H1 (cell line): ENCODE measurements around the gene CMTM3. TPM values are rescaled to one million over a fixed set of nuclear protein-coding genes. Genes with fewer than 3 reads are reported as not detected.

Experiments
- CTCF ChIA-PET: fragments of 300-600 bp; sonication (Branson Sonifier 250); formaldehyde crosslinking; loops from one replicate; lab custom pipeline; 2021; ENCODE audit not compliant: partially characterized antibody; lab: Charles Lee
- POLR2A ChIA-PET: fragments of 300-600 bp; sonication (Branson Sonifier 250); formaldehyde crosslinking; loops from one replicate; lab custom pipeline; 2021; ENCODE audit warnings: inconsistent platforms; ENCODE audit not compliant: partially characterized antibody; lab: Charles Lee
- DNase-seq, 2 experiments: peaks; one replicate each; pipeline versions ENCODE4 v3.0.0 to v3.0.0-alpha.2; 2010 to 2022; ENCODE audit warnings: low spot score in 2 of 2, low read depth in 1 of 2, mixed read lengths in 1 of 2
- FAIRE-seq: peaks from 2 replicates; lab custom pipeline; 2011; peaks lifted over from hg19 to GRCh38; lab: Jason Lieb, UNC
- H2AFZ ChIP-seq: 2 replicates; pipeline ENCODE4 v1.8.1; 2012; ENCODE audit warnings: low read length, inconsistent platforms
- H2AK5ac ChIP-seq: 2 replicates; pipeline ENCODE4 v1.6.1; 2013; ENCODE audit warnings: low read depth, low read length
- H2BK120ac ChIP-seq: replicated peaks from 2 replicates; pipeline ENCODE3; 2013; ENCODE audit warnings: low read depth, low read length, inconsistent platforms
- H2BK12ac ChIP-seq: 2 replicates; pipeline ENCODE4 v1.6.1; 2013; ENCODE audit warnings: low read depth, low read length
- H2BK15ac ChIP-seq: 2 replicates; pipeline ENCODE4 v1.6.1; 2013; ENCODE audit warnings: low read length
- H2BK20ac ChIP-seq: 2 replicates; pipeline ENCODE4 v1.6.1; 2013; ENCODE audit warnings: low read length
- H2BK5ac ChIP-seq: 2 replicates; pipeline ENCODE4 v1.6.1; 2013; ENCODE audit warnings: low read depth, low read length
- H3K14ac ChIP-seq: 2 replicates; pipeline ENCODE4 v1.6.1; 2013; ENCODE audit warnings: inconsistent platforms; ENCODE audit not compliant: insufficient read length
- H3K18ac ChIP-seq: 2 replicates; pipeline ENCODE4 v1.6.1; 2013; ENCODE audit warnings: low read length; ENCODE audit errors: extremely low read depth
- H3K23ac ChIP-seq: 2 replicates; pipeline ENCODE4 v1.6.1; 2013; ENCODE audit warnings: inconsistent platforms; ENCODE audit not compliant: insufficient read length
- H3K23me2 ChIP-seq: 2 replicates; pipeline ENCODE4 v1.6.1; 2013; ENCODE audit warnings: low read depth, low read length
- H3K27ac ChIP-seq: 2 replicates; pipeline ENCODE4 v1.6.1; 2011; ENCODE audit warnings: low read depth, low read length, inconsistent platforms
- H3K27me3 ChIP-seq, 4 experiments: replicated peaks in 1 of 4; 1 replicate in 1 of 4; 2 replicates in 3 of 4; pipeline versions ENCODE4 v1.6.1 to v1.8.1; 2011 to 2013; ENCODE audit warnings: low read length in 3 of 4, mild to moderate bottlenecking in 3 of 4, inconsistent platforms in 2 of 4, mixed read lengths in 2 of 4, moderate library complexity in 1 of 4; ENCODE audit not compliant: control insufficient read depth in 3 of 4, insufficient read depth in 3 of 4; ENCODE audit errors: extremely low read depth in 1 of 4
- H3K36me3 ChIP-seq, 4 experiments: 2 replicates each; pipeline versions ENCODE4 v1.6.1 to v1.8.1; 2011 to 2013; ENCODE audit warnings: mild to moderate bottlenecking in 4 of 4, low read length in 3 of 4, moderate library complexity in 2 of 4, control low read depth in 1 of 4, inconsistent platforms in 1 of 4; ENCODE audit not compliant: insufficient read depth in 4 of 4, control insufficient read depth in 2 of 4
- H3K4ac ChIP-seq: replicated peaks from 2 replicates; pipeline ENCODE3; 2013; ENCODE audit warnings: low read length, low read depth, mixed read lengths, inconsistent platforms; ENCODE audit not compliant: insufficient read length
- H3K4me1 ChIP-seq, 4 experiments: replicated peaks in 1 of 4; 1 replicate in 1 of 4; 2 replicates in 3 of 4; pipeline versions ENCODE4 v1.6.1 to v1.8.1; 2011 to 2013; ENCODE audit warnings: low read length in 3 of 4, inconsistent platforms in 2 of 4, mixed read lengths in 1 of 4; ENCODE audit not compliant: insufficient read depth in 4 of 4, control insufficient read depth in 3 of 4
- H3K4me2 ChIP-seq, 2 experiments: 2 replicates each; pipeline versions ENCODE4 v1.6.1 to v1.8.1; 2011 to 2013; ENCODE audit warnings: low read depth in 2 of 2, low read length in 2 of 2, control low read depth in 1 of 2, inconsistent platforms in 1 of 2, mild to moderate bottlenecking in 1 of 2; ENCODE audit not compliant: insufficient read depth in 1 of 2
- H3K4me3 ChIP-seq, 4 experiments: fragments of 200-600, 300-600 bp in 1 of 4; sonication (generic), shearing (Covaris generic), sonication (Bioruptor Twin) in 1 of 4; 2 replicates each; pipeline versions ENCODE4 v1.5.1 to v1.8.1; 2011 to 2016; ENCODE audit warnings: low read length in 4 of 4, low read depth in 3 of 4, control low read depth in 2 of 4, inconsistent platforms in 2 of 4, mild to moderate bottlenecking in 2 of 4, mixed read lengths in 1 of 4, moderate library complexity in 1 of 4; ENCODE audit not compliant: insufficient read depth in 2 of 4; ENCODE audit errors: extremely low read depth in 1 of 4
- H3K56ac ChIP-seq: replicated peaks from 2 replicates; pipeline ENCODE3; 2013; ENCODE audit warnings: low read depth, mild to moderate bottlenecking, mixed read lengths, low read length, inconsistent platforms; ENCODE audit not compliant: insufficient read length
- H3K79me1 ChIP-seq: 2 replicates; pipeline ENCODE4 v1.6.1; 2013; ENCODE audit warnings: low read depth, low read length, control low read depth
- H3K79me2 ChIP-seq, 2 experiments: 2 replicates each; pipeline versions ENCODE4 v1.6.1 to v1.8.1; 2012 to 2013; ENCODE audit warnings: low read length in 2 of 2, mild to moderate bottlenecking in 2 of 2, inconsistent platforms in 1 of 2; ENCODE audit not compliant: insufficient read depth in 2 of 2, control insufficient read depth in 1 of 2
- H3K9ac ChIP-seq, 4 experiments: replicated peaks in 1 of 4; 1 replicate in 1 of 4; 2 replicates in 3 of 4; pipeline versions ENCODE4 v1.6.1 to v1.8.1; 2011 to 2013; ENCODE audit warnings: low read depth in 3 of 4, low read length in 3 of 4, control low read depth in 2 of 4, mild to moderate bottlenecking in 2 of 4, moderate library complexity in 2 of 4, inconsistent platforms in 1 of 4; ENCODE audit errors: extremely low read depth in 1 of 4
- H3K9me3 ChIP-seq, 2 experiments: 2 replicates each; pipeline versions ENCODE4 v1.6.1 to v1.8.1; 2012 to 2013; ENCODE audit warnings: mild to moderate bottlenecking in 2 of 2, moderate library complexity in 2 of 2, control low read depth in 1 of 2, inconsistent platforms in 1 of 2, low read depth in 1 of 2, low read length in 1 of 2, mixed read lengths in 1 of 2; ENCODE audit not compliant: insufficient read depth in 2 of 2
- H4K20me1 ChIP-seq, 2 experiments: replicated peaks in 1 of 2; 2 replicates each; pipeline versions ENCODE3 to v1.8.1; 2011 to 2013; ENCODE audit warnings: inconsistent platforms in 2 of 2, low read length in 2 of 2, mild to moderate bottlenecking in 1 of 2; ENCODE audit not compliant: insufficient read depth in 2 of 2, control insufficient read depth in 1 of 2
- H4K5ac ChIP-seq: 2 replicates; pipeline ENCODE4 v1.6.1; 2013; ENCODE audit warnings: low read length, low read depth, mixed read lengths, inconsistent platforms; ENCODE audit not compliant: insufficient read length
- H4K8ac ChIP-seq: 2 replicates; pipeline ENCODE4 v1.8.0; 2013; ENCODE audit warnings: mild to moderate bottlenecking, moderate library complexity, low read length, inconsistent platforms; ENCODE audit not compliant: insufficient read depth; ENCODE audit errors: extremely low read depth
- H4K91ac ChIP-seq: replicated peaks from 2 replicates; pipeline ENCODE3; 2013; ENCODE audit warnings: low read length, mixed read lengths, inconsistent platforms; ENCODE audit not compliant: insufficient read length
- ASH2L ChIP-seq: fragments of 200-600, 300-600 bp; sonication (generic); IDR thresholded peaks from one replicate; pipeline ENCODE4 v1.7.1; 2017; ENCODE audit warnings: low read length
- CTBP2 ChIP-seq: IDR thresholded peaks from 2 replicates; pipeline ENCODE4 v1.7.0; 2011; ENCODE audit warnings: borderline replicate concordance, mild to moderate bottlenecking, moderate library complexity, mixed read lengths, low read length; ENCODE audit not compliant: insufficient read depth, insufficient read length
- HDAC6 ChIP-seq: IDR thresholded peaks from one replicate; pipeline ENCODE4 v1.7.1; 2012; ENCODE audit warnings: low read depth, mild to moderate bottlenecking, inconsistent platforms, low read length, moderate library complexity
- KDM5A ChIP-seq: fragments of 200-600 bp; IDR thresholded peaks from 2 replicates; pipeline ENCODE4 v1.7.1; 2012; ENCODE audit warnings: mild to moderate bottlenecking, low read length, inconsistent platforms, mixed read lengths
- PHF8 ChIP-seq: fragments of 200-600 bp; sonication (generic); conservative IDR thresholded peaks from 2 replicates; pipeline ENCODE4 v1.7.1; 2012; ENCODE audit warnings: low read depth, mild to moderate bottlenecking, inconsistent platforms, low read length, moderate library complexity
- SP2 ChIP-seq: IDR thresholded peaks from 2 replicates; pipeline ENCODE4 v1.6.1; 2012; ENCODE audit warnings: mild to moderate bottlenecking, low read length, inconsistent platforms
- SUZ12 ChIP-seq: fragments of 200-600 bp; sonication (generic); IDR thresholded peaks from 2 replicates; pipeline ENCODE4 v1.6.1; 2012; ENCODE audit warnings: mild to moderate bottlenecking, inconsistent platforms, low read length, moderate library complexity, mixed read lengths
- TAF1 ChIP-seq: IDR thresholded peaks from 2 replicates; pipeline ENCODE4 v1.6.1; 2011; ENCODE audit warnings: mild to moderate bottlenecking, low read depth, low read length
- WGBS, 2 experiments: shearing (Covaris generic) in 1 of 2; methylation state at CpG; one replicate each; pipeline versions ENCODE4 v1.1.6 to v1.1.7; 2013 to 2015; ENCODE audit warnings: low lambda C conversion rate in 2 of 2, mixed read lengths in 2 of 2, inconsistent platforms in 1 of 2, low coverage in 1 of 2, missing lambda C conversion rate in 1 of 2; ENCODE audit not compliant: insufficient replicate concordance in 2 of 2, insufficient coverage in 1 of 2, insufficient read length in 1 of 2; ENCODE audit errors: extremely low coverage in 1 of 2, missing lambda C conversion rate in 1 of 2; 5-methylcytosine and 5-hydroxymethylcytosine counted together
- polyA plus RNA-seq, 7 experiments: library from polyadenylated mRNA; depleted of rRNA in 3 of 7; stranded (reverse) in 5 of 7; unstranded in 2 of 7; fragments of >200 nt in 5 of 7; fragments of 200-250 nt in 2 of 7; gene quantifications; 1 replicate in 5 of 7; 2 replicates in 1 of 7; 4 replicates in 1 of 7; pipeline versions ENCODE4 v1.2.1 to v1.2.3, GENCODE V29; 2011 to 2013; ENCODE audit warnings: missing spikeins in 2 of 7, mixed read lengths in 2 of 7
- total RNA-seq: library from RNA; stranded (reverse); fragmentation: NEBNext Ultra II Directional; extraction: Animal tissue kit (Norgen Biotek cat#: 25700); gene quantifications from 2 replicates; pipeline ENCODE4 v1.2.1, GENCODE V29; 2021

Gene CMTM3
- total and polyA plus RNA-seq, 2 of the 8 experiments (the other 6 are each of a cell fraction or from before 2014, with no cell fraction given), result 24.7 to 24.8 TPM

DNA sequence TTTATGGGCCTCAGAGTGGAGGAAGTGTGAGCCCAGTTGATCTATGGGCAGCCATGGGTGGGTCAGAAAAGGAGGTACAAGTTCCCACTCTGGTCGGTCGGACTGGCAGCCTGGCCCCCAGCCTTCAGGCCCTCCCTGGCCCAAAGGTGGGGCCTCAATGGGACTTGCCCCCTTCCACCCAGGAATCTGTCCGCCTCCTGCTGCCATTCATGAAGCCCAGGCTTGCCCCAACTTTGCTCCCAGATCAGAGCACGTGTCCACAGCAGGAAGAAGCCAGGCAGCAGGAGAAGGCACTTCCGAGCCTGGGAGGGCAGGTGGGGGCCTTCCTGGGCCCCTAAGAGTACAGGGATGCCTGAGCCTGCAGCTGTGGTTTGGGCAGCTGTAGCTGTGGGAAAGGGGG is 3.0 kb upstream of the CMTM3 start:
- peaks cover 1 to 4% of the 10 kb centered on the region in 2 experiments for H4K20me1 ChIP-seq
- H3K79me2 ChIP-seq, result no peaks in the 10 kb centered on the region
- no peak overlapping the region for H3K18ac ChIP-seq
- POLR2A ChIA-PET, result no interaction called here
- no peak overlapping the region for H4K91ac ChIP-seq
- no peak overlapping the region for H3K4me2 ChIP-seq
- no peaks in the 10 kb centered on the region for H3K27me3 ChIP-seq
- H3K79me1 ChIP-seq, result no peaks in the 10 kb centered on the region; the same call in 1 of the 2 replicates
- H2AK5ac ChIP-seq, result no peak overlapping the region
- no peak overlapping the region for H3K27ac ChIP-seq
- H3K9ac ChIP-seq, result no peak overlapping the region
- CTCF ChIA-PET, result interaction anchor here (1.4 to 2.2 kb wide), 3 partner anchors 12 to 194 kb away, joined by 4 to 6 read pairs (median 4); no protein-coding TSS in a partner anchor
- no peak overlapping the region for H3K23ac ChIP-seq
- H3K23me2 ChIP-seq, result peaks cover 7% of the 10 kb centered on the region
- H2BK120ac ChIP-seq, result no peak overlapping the region
- H3K4me1 ChIP-seq, result peaks cover 0 to 14% (median 6%) of the 10 kb centered on the region in 4 experiments; a peak in 5 of 7 replicates
- WGBS, 2 experiments, result 87% methylated on average over 5 of the region's 5 CpGs; no CpG with 5 or more reads in 1 of the 2 experiments
- H2BK12ac ChIP-seq, result no peak overlapping the region
- H3K4ac ChIP-seq, result no peak overlapping the region
- FAIRE-seq (no peak), DNase-seq (no peak)
- no peak overlapping the region for H3K4me3 ChIP-seq
- no peaks in the 10 kb centered on the region for H3K9me3 ChIP-seq
- H4K8ac ChIP-seq, result no peak overlapping the region
- H2BK5ac ChIP-seq, result no peak overlapping the region
- no peak overlapping the region for H2AFZ ChIP-seq
- H2BK20ac ChIP-seq, result no peak overlapping the region
- H3K56ac ChIP-seq, result no peak overlapping the region
- H4K5ac ChIP-seq, result no peak overlapping the region
- no peak overlapping the region for H3K14ac ChIP-seq
- no peaks in the 10 kb centered on the region for H3K36me3 ChIP-seq
- H2BK15ac ChIP-seq, result no peak overlapping the region
- TF ChIP-seq ASH2L (no peak), CTBP2 (no peak), KDM5A (no peak), PHF8 (no peak), SUZ12 (no peak), HDAC6 (no peak), SP2 (no peak), TAF1 (no peak)
